Measurements from ENCODE around the gene LDLR.
"Not testable (repeated sequence)": the region's sequence is repeated elsewhere in the genome, so short reads cannot be mapped to it uniquely, and the experiment has no call there.

Gene LDLR

GRCh38 chr19:11088506-11089253, 583 bp upstream of the LDLR start:
- in situ Hi-C loops (cut with MboI; ENCODE audit: low pct_unique_long_range_greater_than_20kb, low sequenced_read_pairs, unreplicated experiment): no loop called here
- no peak for DNase-seq (ENCODE audit: low spot score)
- no peak for TF ChIP-seq CTCF (IDR thresholded peaks at IDR 0.05; ENCODE audit: extremely low read depth, insufficient read depth, missing control alignments)

- DNase-seq (ENCODE audit: low spot score); in situ Hi-C loops (cut with MboI; ENCODE audit: low pct_unique_long_range_greater_than_20kb, low sequenced_read_pairs, unreplicated experiment): not testable (repeated sequence)
These were observed 676 bp downstream of the LDLR start for GRCh38 chr19:11090014-11090263.

GRCh38 chr19:11090264-11090996, 1.2 kb downstream of the LDLR start:
- in situ Hi-C loops (cut with MboI; ENCODE audit: low pct_unique_long_range_greater_than_20kb, low sequenced_read_pairs, unreplicated experiment): no loop called here
- DNase-seq (ENCODE audit: low spot score): peak; percentile 92
- TF ChIP-seq CTCF (IDR thresholded peaks at IDR 0.05; ENCODE audit: extremely low read depth, insufficient read depth, missing control alignments): no peak

- no peak for DNase-seq (ENCODE audit: low spot score)
- TF ChIP-seq CTCF (IDR thresholded peaks at IDR 0.05; ENCODE audit: extremely low read depth, insufficient read depth, missing control alignments): no peak
- in situ Hi-C loops (cut with MboI; ENCODE audit: low pct_unique_long_range_greater_than_20kb, low sequenced_read_pairs, unreplicated experiment): no loop called here
These were observed 1.9 kb downstream of the LDLR start for GRCh38 chr19:11090997-11091702.

GRCh38 chr19:11091703-11092153, 2.5 kb downstream of the LDLR start:
- no peak for DNase-seq (ENCODE audit: low spot score)
- in situ Hi-C loops (cut with MboI; ENCODE audit: low pct_unique_long_range_greater_than_20kb, low sequenced_read_pairs, unreplicated experiment): no loop called here
- no peak for TF ChIP-seq CTCF (IDR thresholded peaks at IDR 0.05; ENCODE audit: extremely low read depth, insufficient read depth, missing control alignments)

- no peak for DNase-seq (ENCODE audit: low spot score)
- no peak for TF ChIP-seq CTCF (IDR thresholded peaks at IDR 0.05; ENCODE audit: extremely low read depth, insufficient read depth, missing control alignments)
- in situ Hi-C loops (cut with MboI; ENCODE audit: low pct_unique_long_range_greater_than_20kb, low sequenced_read_pairs, unreplicated experiment): no loop called here
These were observed 2.9 kb downstream of the LDLR start for GRCh38 chr19:11092181-11092538.

GRCh38 chr19:11093689-11094238, 4.5 kb downstream of the LDLR start:
- no peak for TF ChIP-seq CTCF (IDR thresholded peaks at IDR 0.05; ENCODE audit: extremely low read depth, insufficient read depth, missing control alignments)
- in situ Hi-C loops (cut with MboI; ENCODE audit: low pct_unique_long_range_greater_than_20kb, low sequenced_read_pairs, unreplicated experiment): no loop called here
- DNase-seq (ENCODE audit: low spot score): no peak

Data from GM13977 (cell line).